NCI-H2029 treated with DMSO at 0.1 percent for 48 hours (cell line): ENCODE data around the gene PCYT2.

Source experiments
- DNase-seq: peaks from one replicate; lab custom pipeline; 2025; lab: John Stamatoyannopoulos, UW

Gene PCYT2

GRCh38 chr17:81851423-81851822, 59.8 kb downstream of the PCYT2 start:
- no peak for DNase-seq
